PC-9 (cell line): Measurements from ENCODE around the gene OTOP2. TPM values are rescaled to one million over a fixed set of nuclear protein-coding genes. Genes with fewer than 3 reads are reported as not detected.

Source experiments
- BruUV-seq: library from RNA; stranded (reverse); fragments of 400-500 nt; replicated peaks from 2 replicates; lab custom pipeline; 2021; lab: Mats Ljungman, UMichigan
- CTCF ChIA-PET: fragments of 300-600 bp; sonication (Branson Sonifier 250); formaldehyde crosslinking; loops from one replicate; lab custom pipeline; 2022; ENCODE audit warnings: antibody characterized with exemption; lab: Charles Lee
- POLR2A ChIA-PET: fragments of 300-600 bp; sonication (Branson Sonifier 250); formaldehyde crosslinking; loops from one replicate; lab custom pipeline; 2022; ENCODE audit warnings: antibody characterized with exemption; ENCODE audit not compliant: unreplicated experiment; lab: Charles Lee
- DNase-seq, 2 experiments: peaks; one replicate each; pipeline versions ENCODE4 v3.0.0 to v3.0.0-alpha.2; 2015 to 2022; ENCODE audit warnings: mixed read lengths in 1 of 2
- H2AFZ ChIP-seq: fragments of 200-600 bp; sonication (generic); 2 replicates; pipeline ENCODE4 v1.8.1; 2017; ENCODE audit warnings: antibody characterized with exemption
- H3F3A ChIP-seq: fragments of 200-600 bp; sonication (generic); 2 replicates; pipeline ENCODE4 v1.8.1; 2017; ENCODE audit warnings: antibody characterized with exemption, mild to moderate bottlenecking, low read depth; ENCODE audit not compliant: insufficient read depth
- H3K27ac ChIP-seq: fragments of 200-600 bp; sonication (generic); 2 replicates; pipeline ENCODE4 v1.6.1; 2016; ENCODE audit warnings: mixed run types
- H3K27me3 ChIP-seq: fragments of 200-600 bp; sonication (generic); 2 replicates; pipeline ENCODE4 v1.6.1; 2016; ENCODE audit warnings: low read depth, mixed run types; ENCODE audit not compliant: insufficient read depth
- H3K36me3 ChIP-seq: fragments of 200-600 bp; sonication (generic); 2 replicates; pipeline ENCODE4 v1.6.1; 2016; ENCODE audit warnings: low read depth, mixed run types
- H3K4me1 ChIP-seq: fragments of 200-600 bp; sonication (generic); replicated peaks from 2 replicates; pipeline ENCODE4 v1.6.1; 2016; ENCODE audit warnings: mixed run types; ENCODE audit not compliant: insufficient read depth
- H3K4me2 ChIP-seq: fragments of 200-600 bp; sonication (generic); 2 replicates; pipeline ENCODE4 v1.6.1; 2017; ENCODE audit warnings: mixed run types
- H3K4me3 ChIP-seq: fragments of 200-600 bp; sonication (generic); 2 replicates; pipeline ENCODE4 v1.6.1; 2016; ENCODE audit warnings: mixed run types
- H3K79me2 ChIP-seq: fragments of 200-600 bp; sonication (generic); 2 replicates; pipeline ENCODE4 v1.6.1; 2017; ENCODE audit warnings: low read depth, mixed run types
- H3K9me2 ChIP-seq: fragments of 200-600 bp; sonication (generic); 2 replicates; pipeline ENCODE4 v1.8.1; 2017; ENCODE audit warnings: mild to moderate bottlenecking; ENCODE audit not compliant: insufficient read depth
- H3K9me3 ChIP-seq: fragments of 200-600 bp; sonication (generic); 2 replicates; pipeline ENCODE4 v1.8.1; 2016; ENCODE audit warnings: low read depth; ENCODE audit not compliant: insufficient read depth
- H4K20me1 ChIP-seq: fragments of 200-600 bp; sonication (generic); 2 replicates; pipeline ENCODE4 v1.8.1; 2017; ENCODE audit not compliant: insufficient read depth
- CTCF ChIP-seq: fragments of 200-600 bp; sonication (generic); conservative IDR thresholded peaks from 2 replicates; pipeline ENCODE4 v1.6.1; 2017; ENCODE audit warnings: mixed run types, antibody characterized with exemption, mild to moderate bottlenecking, moderate library complexity
- EZH2 ChIP-seq: fragments of 200-600 bp; sonication (generic); IDR thresholded peaks from 2 replicates; pipeline ENCODE4 v1.8.0; 2017; ENCODE audit warnings: antibody characterized with exemption, low read depth
- intact Hi-C: fragments of 100-400 bp; cut with micrococcal nuclease; formaldehyde crosslinking; loops from one replicate; pipeline ENCODE4 v1.10.0; 2022; ENCODE audit not compliant: unreplicated experiment
- total RNA-seq: library from RNA; stranded (reverse); gene quantifications from 2 replicates; pipeline ENCODE4 v1.2.3, GENCODE V29; 2021

Gene OTOP2
- total RNA-seq, 1 experiment from 2014 or later = not detected

GRCh38 chr17:74918906-74919305 lies 5.2 kb upstream of the OTOP2 start:
- TF ChIP-seq EZH2 = no peak
- no peak for TF ChIP-seq CTCF
- no peaks in the 10 kb centered on the region for H3K9me3 ChIP-seq
- no peaks in the 10 kb centered on the region for H3F3A ChIP-seq
- intact Hi-C loops = no loop called here
- no peaks in the 10 kb centered on the region for H4K20me1 ChIP-seq
- H3K36me3 ChIP-seq = no peaks in the 10 kb centered on the region
- H3K27ac ChIP-seq = no peak overlapping the region
- no peak for DNase-seq
- no peaks in the 10 kb centered on the region for H3K79me2 ChIP-seq
- no peaks in the 10 kb centered on the region for H3K4me1 ChIP-seq
- no peak overlapping the region for H3K4me3 ChIP-seq
- H3K4me2 ChIP-seq = no peak overlapping the region
- no peaks in the 10 kb centered on the region for H3K9me2 ChIP-seq
- H2AFZ ChIP-seq = no peak overlapping the region
- BruUV-seq = no TSS peak
- CTCF ChIA-PET = interaction anchor here (0.6 kb wide), 1 partner anchor 44 kb away, joined by 3 read pairs; no protein-coding TSS in a partner anchor
- H3K27me3 ChIP-seq = peaks cover 13% of the 10 kb centered on the region
- POLR2A ChIA-PET = no interaction called here

GRCh38 chr17:74919440-74920305 lies 4.4 kb upstream of the OTOP2 start:
- intact Hi-C loops = no loop called here
- BruUV-seq = no TSS peak
- peaks cover 21% of the 10 kb centered on the region for H3K27me3 ChIP-seq
- H4K20me1 ChIP-seq = no peaks in the 10 kb centered on the region
- no peaks in the 10 kb centered on the region for H3K79me2 ChIP-seq
- peak in 1 of 2 experiments; percentile 37 for DNase-seq
- no peaks in the 10 kb centered on the region for H3K4me1 ChIP-seq
- H3K9me3 ChIP-seq = no peaks in the 10 kb centered on the region
- no peaks in the 10 kb centered on the region for H3K36me3 ChIP-seq
- no peaks in the 10 kb centered on the region for H3F3A ChIP-seq
- no peak overlapping the region for H3K27ac ChIP-seq
- H3K4me3 ChIP-seq = no peak overlapping the region
- TF ChIP-seq CTCF = peak; percentile 44
- no peak for TF ChIP-seq EZH2
- ChIA-PET CTCF (interaction anchor here (0.6 kb wide), 1 partner anchor 45 kb away, joined by 3 read pairs; no protein-coding TSS in a partner anchor), POLR2A (interaction anchor here (0.7 kb wide), 1 partner anchor 46 kb away, joined by 4 read pairs; no protein-coding TSS in a partner anchor)
- H2AFZ ChIP-seq = no peak overlapping the region
- no peaks in the 10 kb centered on the region for H3K9me2 ChIP-seq
- H3K4me2 ChIP-seq = no peak overlapping the region

GRCh38 chr17:74920306-74920620 lies 3.8 kb upstream of the OTOP2 start:
- peaks cover 25% of the 10 kb centered on the region for H3K27me3 ChIP-seq
- no peaks in the 10 kb centered on the region for H3K36me3 ChIP-seq
- H2AFZ ChIP-seq = no peak overlapping the region
- no peaks in the 10 kb centered on the region for H3F3A ChIP-seq
- POLR2A ChIA-PET = no interaction called here
- no TSS peak for BruUV-seq
- CTCF ChIA-PET = no interaction called here
- TF ChIP-seq CTCF (no peak), EZH2 (no peak)
- no peaks in the 10 kb centered on the region for H3K79me2 ChIP-seq
- no peaks in the 10 kb centered on the region for H3K9me3 ChIP-seq
- no peak for DNase-seq
- H3K27ac ChIP-seq = no peak overlapping the region
- H3K4me2 ChIP-seq = no peak overlapping the region
- no peak overlapping the region for H3K4me3 ChIP-seq
- H3K4me1 ChIP-seq = no peaks in the 10 kb centered on the region
- intact Hi-C loops = no loop called here
- H4K20me1 ChIP-seq = no peaks in the 10 kb centered on the region
- H3K9me2 ChIP-seq = no peaks in the 10 kb centered on the region
